Adrenal gland (tissue), 5 donors: Measurements from ENCODE around the gene COL1A2.

ENCODE experiments used
- CTCF ChIP-seq, 6 experiments: fragments of 450-650 bp in 4 of 6; fragments of 200-600 bp in 2 of 6; sonication (generic) in 1 of 6; IDR thresholded peaks; 1 replicate in 5 of 6; 2 replicates in 1 of 6; pipeline versions ENCODE4 v1.5.1 to v1.8.0; 2016 to 2021; ENCODE audit warnings: antibody characterized with exemption in 6 of 6, mild to moderate bottlenecking in 2 of 6, moderate library complexity in 1 of 6
- POLR2A ChIP-seq, 2 donors: fragments of 450-650 bp; IDR thresholded peaks; one replicate each; pipeline ENCODE4 v1.6.1; 2017; ENCODE audit warnings: antibody characterized with exemption in 2 of 2, mild to moderate bottlenecking in 2 of 2, moderate library complexity in 1 of 2
- donor health status: DM: no; HTN: no; CAD: no.

DNA sequence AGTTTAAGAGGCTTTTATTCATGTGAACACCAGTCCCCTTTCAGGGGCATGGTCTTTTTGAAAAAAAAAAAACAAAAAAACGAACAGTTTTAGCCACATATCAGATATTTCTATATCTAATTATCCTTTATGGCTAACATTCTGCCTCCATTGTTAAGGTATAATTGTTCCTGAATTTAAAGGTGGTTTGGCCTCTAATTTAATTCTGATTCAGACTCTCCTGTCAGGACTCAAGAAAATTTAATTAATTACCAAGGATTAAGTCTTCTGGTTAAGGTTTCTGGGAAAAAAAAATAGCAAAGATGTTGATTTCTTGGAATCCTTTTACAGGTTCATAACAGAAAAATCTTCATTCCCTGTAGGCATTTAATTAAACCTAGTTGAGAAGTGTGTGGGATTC, 27.4 kb downstream of the COL1A2 start:
- TF ChIP-seq CTCF (IDR thresholded peaks at IDR 0.05) (no peak), POLR2A (IDR thresholded peaks at IDR 0.05) (no peak)
